Activated naive CD4-positive, alpha-beta T cell treated with Interleukin-2 at 50 U/mL for 16 hours (primary cell): Measurements from ENCODE around the gene CEP350.
"Not testable (repeated sequence)": the region's sequence is repeated elsewhere in the genome, so short reads cannot be mapped to it uniquely, and the experiment has no call there.

ENCODE experiments used
- DNase-seq: peaks from one replicate; pipeline ENCODE4 v3.0.0-alpha.2; 2020

Gene CEP350

DNA sequence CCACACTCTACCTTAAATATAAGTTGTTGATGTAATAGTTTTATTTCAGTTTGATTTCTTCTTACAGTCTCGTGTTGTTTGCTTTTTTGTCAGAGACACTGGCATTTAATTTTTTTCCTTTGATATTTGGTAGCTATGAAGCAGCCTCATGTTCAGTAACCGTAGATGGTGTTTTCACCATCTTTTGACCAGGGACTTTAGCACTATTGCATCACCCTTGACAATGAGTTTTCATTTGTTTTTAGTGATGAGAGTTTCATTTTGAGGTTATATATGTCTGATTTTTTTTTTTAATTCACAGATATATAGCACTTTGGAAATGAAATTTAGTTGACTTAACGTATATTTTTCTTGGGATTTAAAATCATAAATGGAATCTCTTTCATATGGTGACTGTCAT is 36.2 kb downstream of the CEP350 start:
- DNase-seq: no peak

- DNase-seq: no peak
Measured at GRCh38 chr1:179995576-179995975, 41.0 kb downstream of the CEP350 start.

GRCh38 chr1:179996099-179996498 is 41.5 kb downstream of the CEP350 start:
- DNase-seq: no peak

GRCh38 chr1:180000575-180000974 is 46.0 kb downstream of the CEP350 start:
- DNase-seq: no peak

DNA sequence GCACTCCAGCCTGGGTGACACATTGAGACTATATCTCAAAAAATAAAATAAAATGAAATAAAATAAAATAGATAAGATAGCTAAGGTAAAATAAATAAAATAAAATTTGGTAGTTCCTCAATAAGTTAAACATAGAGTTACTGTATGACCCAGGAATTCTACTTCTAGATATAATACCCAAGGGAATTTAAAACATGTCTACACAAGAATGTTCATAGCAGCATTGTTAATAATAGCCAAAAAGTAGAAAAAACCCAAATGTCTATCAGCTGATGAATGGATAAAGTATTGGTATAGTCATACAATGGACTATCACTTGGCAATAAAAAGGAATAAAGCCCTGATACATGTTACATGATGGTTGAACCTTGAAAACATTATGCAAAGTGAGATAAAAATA is 47.8 kb downstream of the CEP350 start:
- no peak for DNase-seq

DNA sequence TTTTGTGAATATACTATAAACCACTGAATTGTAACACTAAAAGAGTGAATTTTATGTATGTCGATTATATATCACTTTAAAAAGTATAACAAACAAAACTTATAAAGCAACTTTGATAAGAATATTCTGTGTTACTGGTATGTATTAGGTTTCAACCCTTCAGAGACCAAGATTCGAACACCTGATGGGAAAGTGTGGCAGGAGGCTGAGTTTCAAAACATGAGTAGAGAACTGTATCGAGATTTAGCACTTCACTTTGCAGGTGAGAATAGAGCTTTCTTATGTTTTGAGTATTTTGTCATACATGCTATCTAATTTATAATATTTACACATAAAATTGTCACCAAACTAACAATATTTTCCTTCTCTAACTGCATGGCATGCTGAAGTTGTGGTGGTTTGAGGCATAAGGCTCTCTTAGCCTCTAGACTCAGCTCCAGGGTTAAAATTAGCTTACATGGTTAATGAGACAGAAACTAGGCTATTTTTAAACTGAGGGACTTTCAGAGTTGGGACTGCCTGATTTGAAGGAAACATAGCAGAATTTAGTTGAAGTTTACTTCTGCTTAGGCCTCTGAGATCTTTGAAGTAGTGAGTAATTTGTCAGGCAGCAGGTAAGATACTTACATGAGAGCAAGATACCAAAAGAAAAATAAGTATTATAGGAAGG is 48.6 kb downstream of the CEP350 start:
- no peak for DNase-seq

DNA sequence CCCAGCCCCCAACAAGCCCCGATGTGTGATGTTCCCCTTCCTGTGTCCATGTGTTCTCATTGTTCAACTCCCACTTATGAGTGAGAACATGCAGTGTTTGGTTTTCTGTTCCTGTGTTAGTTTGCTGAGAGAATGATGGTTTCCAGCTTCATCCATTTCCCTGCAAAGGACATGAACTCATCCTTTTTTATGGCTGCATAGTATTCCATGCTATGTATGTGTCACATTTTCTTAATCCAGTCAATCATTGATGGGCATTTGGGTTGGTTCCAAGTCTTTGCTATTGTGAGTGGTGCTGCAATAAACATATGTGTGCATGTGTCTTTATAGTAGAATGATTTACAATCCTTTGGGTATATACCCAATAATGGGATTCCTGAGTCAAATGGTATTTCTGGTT is 52.2 kb downstream of the CEP350 start:
- DNase-seq: not testable (repeated sequence)

GRCh38 chr1:180020017-180020416 is 65.4 kb downstream of the CEP350 start:
- no peak for DNase-seq

GRCh38 chr1:180026556-180026955 is 71.9 kb downstream of the CEP350 start:
- no peak for DNase-seq

DNA sequence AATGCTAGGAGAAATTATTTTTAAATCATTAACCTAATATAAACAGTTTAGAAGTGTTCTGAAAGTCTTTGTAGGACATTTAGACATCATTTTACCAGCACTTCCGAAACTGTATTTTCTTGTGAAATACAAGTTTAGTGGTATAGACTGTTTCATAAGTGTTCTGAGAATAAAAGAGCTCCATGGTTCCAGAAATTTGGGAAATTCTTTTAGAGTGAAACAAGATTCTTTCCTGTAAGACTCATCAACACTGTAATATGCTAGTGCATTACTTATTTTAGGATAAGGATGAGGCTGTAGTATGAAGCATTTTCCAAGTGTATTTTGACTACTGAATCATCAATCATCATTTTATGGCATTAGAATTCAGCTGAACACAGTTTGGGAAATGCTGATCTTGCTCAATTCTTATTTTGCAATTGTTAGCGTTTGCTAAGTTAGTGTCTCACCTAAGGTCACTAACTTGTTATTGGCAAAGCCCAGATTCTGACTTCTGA is 73.4 kb downstream of the CEP350 start:
- no peak for DNase-seq

DNA sequence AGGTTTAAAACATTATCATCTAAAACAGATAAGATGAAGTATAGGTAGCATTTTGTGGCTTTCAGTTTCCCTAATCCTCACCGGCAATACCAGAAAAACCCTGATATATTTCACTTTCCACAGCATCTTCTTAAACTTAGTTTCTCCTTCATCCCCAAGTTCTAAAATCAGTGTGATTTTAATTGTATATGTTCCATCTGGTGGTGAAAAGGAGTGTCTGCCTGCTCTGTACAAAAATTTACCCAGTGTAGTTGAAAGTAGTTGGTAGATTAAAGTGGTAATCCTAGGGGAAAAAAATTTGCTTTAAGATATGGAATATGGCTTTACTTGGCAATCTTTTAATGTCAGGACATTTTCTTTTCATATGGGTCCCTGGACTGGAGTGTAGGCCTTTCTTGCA is 74.3 kb downstream of the CEP350 start:
- DNase-seq: no peak

DNA sequence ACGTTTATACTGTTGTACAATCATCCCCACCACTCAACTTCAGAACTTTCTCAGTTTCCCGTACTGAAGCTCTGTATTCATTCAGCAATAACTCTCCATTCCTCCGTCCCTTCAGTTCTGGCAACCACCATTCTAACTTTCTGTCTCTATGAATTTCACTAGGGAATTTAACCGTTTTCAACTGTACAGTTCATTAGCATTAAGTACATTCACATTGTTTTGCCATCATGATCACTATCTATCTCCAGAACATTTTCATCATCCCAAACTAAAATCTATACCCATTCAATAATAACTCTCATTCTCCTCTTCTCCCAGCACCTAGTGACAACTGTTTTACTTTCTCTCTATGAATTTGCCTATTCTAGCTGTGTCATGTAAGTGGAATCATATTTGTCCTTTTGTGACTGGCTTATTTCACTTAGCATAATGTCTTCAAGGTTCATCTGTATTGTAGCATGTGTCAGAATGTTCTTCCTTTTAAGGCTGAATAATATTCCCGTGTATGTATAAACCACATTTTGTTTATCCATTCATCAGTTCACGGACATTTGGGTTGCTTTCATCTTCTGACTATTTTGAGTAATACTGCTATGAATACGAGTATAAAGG is 75.0 kb downstream of the CEP350 start:
- no peak for DNase-seq

DNA sequence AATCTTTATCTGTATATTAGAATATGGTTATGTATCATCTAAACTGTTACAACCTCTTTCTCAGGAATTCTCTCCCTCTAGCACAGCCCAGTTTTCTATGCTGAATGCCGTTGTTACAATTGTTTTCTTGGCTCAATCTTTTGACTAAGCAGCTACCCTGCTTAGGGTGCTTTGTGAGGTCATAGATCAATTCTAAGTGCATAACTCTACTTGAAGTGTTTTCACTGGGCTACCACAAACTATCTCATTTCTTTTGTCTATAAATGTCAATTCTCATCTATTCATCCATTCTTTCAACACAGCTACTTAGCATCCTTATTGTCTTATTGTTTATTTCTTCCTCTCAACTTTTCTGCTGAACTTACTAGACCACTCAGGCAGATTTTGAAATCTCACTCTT is 77.1 kb downstream of the CEP350 start:
- DNase-seq: no peak

DNA sequence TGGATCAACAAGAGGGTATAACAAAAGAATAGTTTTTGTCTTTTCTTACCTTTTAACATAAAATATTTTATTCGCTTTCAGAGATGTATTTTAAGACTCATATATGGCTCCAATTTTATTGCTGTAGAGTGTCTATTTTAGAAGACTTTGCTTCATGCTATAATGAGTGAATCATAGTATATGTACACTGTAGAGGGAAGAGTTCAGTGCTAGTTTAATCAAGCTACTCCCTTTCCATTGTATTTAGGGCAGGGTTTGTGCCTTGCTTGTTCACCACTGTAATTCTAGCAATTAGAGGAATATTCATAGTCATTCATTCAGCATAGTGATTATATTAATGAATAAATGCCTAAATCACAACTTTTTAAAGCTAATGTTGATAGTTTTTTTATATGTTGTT is 78.8 kb downstream of the CEP350 start:
- DNase-seq: no peak

GRCh38 chr1:180040034-180040433 is 85.4 kb downstream of the CEP350 start:
- no peak for DNase-seq

- DNase-seq: no peak
Measured at GRCh38 chr1:180041582-180041981, 87.0 kb downstream of the CEP350 start.

DNA sequence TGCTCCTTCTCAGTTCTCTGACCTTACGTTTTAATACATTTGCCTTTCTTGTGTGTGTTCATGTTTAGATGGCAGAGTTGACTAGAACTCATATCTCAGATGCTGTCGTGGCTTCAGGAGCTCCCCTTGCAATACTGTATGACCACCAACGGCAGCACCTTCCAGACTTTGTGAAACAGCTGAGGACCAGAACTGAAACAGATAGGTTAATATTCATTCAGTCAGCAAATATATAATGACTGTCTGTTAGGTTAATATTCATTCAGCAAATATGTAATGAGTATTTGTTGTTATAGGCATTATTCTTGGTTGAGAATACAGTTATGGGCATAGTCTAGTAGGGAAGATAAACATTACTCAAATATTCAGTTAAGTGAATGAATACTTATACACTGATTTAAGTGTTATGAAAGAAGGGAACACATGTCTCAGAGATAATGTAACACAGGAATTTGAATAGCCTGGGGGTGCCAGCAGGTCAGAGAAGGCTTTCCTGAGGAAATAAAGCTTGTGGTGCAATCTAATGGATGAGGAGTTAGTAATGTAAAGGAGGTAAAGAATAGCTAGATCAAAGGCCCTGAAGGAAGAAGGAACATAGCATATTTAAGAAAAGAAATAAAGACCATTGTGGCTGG is 88.5 kb downstream of the CEP350 start:
- no peak for DNase-seq

- no peak for DNase-seq
Measured at GRCh38 chr1:180043785-180044184, 89.2 kb downstream of the CEP350 start.

GRCh38 chr1:180046674-180047073 is 92.1 kb downstream of the CEP350 start:
- no peak for DNase-seq

GRCh38 chr1:180053594-180054567 is 99.3 kb downstream of the CEP350 start:
- DNase-seq: no peak

DNA sequence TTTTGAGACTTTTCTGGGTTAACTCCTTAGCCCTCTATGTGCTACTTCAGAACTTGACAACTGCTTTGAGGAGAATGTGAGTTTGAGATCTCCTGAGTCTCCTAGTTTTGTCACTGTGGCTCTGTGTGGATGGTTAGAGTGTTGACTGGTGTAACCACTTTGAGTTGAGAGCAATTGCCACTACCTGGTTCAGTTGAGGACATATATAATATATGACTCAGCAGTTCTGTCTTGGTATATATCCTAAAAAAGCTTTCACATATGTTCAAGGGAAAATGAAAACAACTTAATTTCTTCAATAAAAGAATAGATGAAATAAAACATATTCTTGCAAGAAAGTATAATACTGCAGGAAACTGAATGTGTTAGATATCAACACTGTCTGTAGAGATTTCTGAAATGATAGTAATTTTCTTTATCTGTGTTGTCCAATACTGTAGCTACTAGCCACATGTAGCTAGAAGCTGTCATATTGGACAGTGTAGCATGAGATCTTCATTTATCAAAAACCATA is 103.3 kb downstream of the CEP350 start:
- DNase-seq: no peak

GRCh38 chr1:180061019-180061418 is 106.4 kb downstream of the CEP350 start:
- no peak for DNase-seq

- no peak for DNase-seq
Measured at GRCh38 chr1:180062452-180062971, 107.9 kb downstream of the CEP350 start.
